ENCODE data around the gene TFR2. TPM values are rescaled to one million over a fixed set of nuclear protein-coding genes. Genes with fewer than 3 reads are reported as not detected.

TFR2 gene
- total RNA-seq, 2 experiments from 2014 or later: 7.3 to 9.8 TPM

DNA sequence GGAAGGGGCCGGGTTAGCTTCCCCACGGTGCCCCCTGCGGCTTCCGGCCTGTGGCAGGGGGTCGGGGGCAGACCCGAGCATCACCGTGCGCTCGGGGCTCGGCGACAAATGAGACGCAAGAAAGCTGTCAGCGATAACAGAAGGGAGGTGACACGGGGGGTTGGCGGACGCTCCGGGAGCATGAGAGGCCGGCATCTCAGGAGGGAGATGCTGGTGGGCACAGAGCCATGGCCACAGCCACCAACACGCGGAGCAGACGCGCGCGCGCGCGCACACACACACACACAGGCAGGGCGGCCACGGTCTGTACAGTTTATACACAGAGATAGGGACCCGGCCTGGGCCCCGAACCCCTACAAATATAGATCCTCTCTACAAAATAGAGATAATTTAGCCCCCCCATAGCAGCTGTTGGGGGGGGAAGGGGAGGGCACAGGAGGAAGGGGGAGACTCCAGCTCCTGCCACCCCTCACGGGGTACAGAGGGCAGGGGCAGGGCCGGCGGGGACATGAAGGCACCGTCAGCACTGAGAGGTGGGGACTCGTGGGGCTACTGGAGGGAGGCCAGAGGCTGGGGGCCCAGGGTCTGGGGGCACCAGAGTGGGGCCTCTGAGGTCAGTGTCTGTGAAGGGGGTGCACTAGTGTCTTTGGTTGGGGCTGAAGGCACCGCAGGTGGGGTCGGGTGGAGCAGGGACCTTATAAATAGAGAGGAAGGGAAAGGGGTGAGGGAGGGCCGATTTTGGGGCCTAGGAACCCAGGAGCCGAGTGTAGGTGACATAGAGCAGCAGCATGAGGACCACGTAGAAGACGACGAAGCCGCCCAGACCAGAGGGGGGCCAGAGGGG is 66.8 kb downstream of the TFR2 start:
- no peak overlapping the region for H3K27ac Mint-ChIP-seq
- DNase-seq: no peak
- H3K4me1 Mint-ChIP-seq: peaks cover 23% of the 10 kb centered on the region
- ChIA-PET CTCF (no interaction called here), POLR2A (no interaction called here)
- no peaks in the 10 kb centered on the region for H3K27me3 Mint-ChIP-seq
- peaks cover 20% of the 10 kb centered on the region for H3K36me3 Mint-ChIP-seq (ENCODE audit: low read depth)
- H3K9me3 Mint-ChIP-seq: no peaks in the 10 kb centered on the region
- no peak overlapping the region for H3K4me3 Mint-ChIP-seq

DNA sequence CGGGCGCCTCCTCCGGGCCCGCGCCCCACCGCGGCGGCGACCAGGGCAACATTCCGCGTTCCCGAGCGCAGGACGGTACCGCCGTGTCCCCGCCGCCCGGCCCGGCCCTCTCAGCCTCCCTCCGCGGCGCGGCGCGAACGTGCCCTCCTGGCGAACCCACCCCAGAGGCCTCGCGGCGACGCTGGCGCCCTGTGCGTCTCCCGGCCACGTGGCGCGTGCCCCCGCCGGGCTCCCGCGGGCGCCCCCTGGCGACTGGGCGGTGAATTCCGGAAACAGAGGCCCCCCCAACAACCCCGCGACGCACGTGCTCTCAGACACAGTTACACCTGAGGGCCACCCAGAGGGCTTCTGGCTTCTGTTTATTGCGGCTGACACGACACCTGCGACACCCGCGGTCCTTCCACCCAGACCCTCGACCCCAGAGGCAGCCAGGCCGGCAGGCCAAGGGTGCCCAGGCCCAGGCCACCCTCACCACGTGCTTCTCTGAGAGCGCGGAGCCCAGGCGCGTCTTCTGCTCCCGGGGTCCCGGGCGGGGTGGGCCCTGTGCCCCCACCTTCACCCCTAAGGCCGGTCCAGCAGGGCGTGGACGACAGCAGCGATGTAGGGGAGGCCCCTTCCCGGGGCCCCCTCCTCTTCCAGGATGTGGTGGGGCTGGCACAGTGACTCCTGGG is 67.5 kb downstream of the TFR2 start, which contains the start of gene SAP25:
Gene SAP25, minus strand, starts transcription at position 210 of the 671 bp plus-strand sequence. Its CDS starts 158 bp downstream, at position 52.
- Mint-ChIP-seq H3K36me3 (ENCODE audit: low read depth) (peaks cover 18% of the 10 kb centered on the region), H3K4me1 (peaks cover 30% of the 10 kb centered on the region), H3K27me3 (no peaks in the 10 kb centered on the region), H3K27ac (no peak within 1 kb of the TSS), H3K4me3 (no peak within 1 kb of the TSS), H3K9me3 (no peaks in the 10 kb centered on the region)
- ChIA-PET POLR2A (no interaction called here), CTCF (interaction anchor here (0.9 kb wide), 2 partner anchors 10 kb away, joined by 3 to 6 read pairs; no protein-coding TSS in a partner anchor)
- DNase-seq: no peak

DNA sequence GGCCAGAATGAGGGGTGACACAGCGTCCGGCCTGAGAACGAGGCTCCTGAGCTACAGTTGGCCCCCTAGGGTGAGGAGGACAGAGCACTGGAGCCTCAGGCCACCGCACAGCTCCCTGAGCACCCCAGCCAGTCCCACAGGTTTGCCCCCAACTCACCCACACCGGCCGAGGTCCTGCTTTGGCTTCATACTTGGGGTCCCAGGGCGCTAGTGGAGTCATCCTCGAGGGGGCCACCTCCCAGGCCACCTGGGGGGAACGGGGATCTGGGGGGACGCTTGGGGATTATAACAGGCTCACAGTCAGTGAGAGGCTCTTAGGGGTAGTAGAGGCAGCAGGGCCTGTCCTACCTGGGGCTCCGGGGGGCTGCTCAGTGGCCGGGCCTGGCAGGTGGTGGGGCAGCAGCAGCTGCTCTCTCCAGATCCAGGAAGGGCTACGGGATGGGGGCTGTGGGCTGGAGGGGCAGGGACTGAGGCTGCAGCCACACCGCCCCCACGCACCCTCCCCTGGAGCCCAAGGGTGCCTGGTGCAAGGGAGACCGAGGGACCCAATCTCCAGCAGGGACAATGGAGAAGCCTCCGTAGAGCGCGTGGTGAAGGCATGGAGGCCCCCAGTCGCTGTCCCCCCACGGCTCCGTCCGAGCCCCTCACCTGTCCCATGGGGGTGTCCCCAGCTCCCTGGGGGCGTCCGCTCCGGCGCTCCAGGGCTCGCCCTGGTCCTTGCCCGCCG is 68.2 kb downstream of the TFR2 start:
- Mint-ChIP-seq H3K36me3 (ENCODE audit: low read depth) (peaks cover 16% of the 10 kb centered on the region), H3K4me1 (peaks cover 37% of the 10 kb centered on the region), H3K4me3 (no peak overlapping the region), H3K27me3 (no peaks in the 10 kb centered on the region), H3K9me3 (no peaks in the 10 kb centered on the region), H3K27ac (no peak overlapping the region)
- DNase-seq: no peak
- ChIA-PET CTCF (interaction anchor here (0.9 to 1.1 kb wide), 3 partner anchors 9 to 13 kb away, joined by 3 to 6 read pairs (median 3); no protein-coding TSS in a partner anchor), POLR2A (no interaction called here)

DNA sequence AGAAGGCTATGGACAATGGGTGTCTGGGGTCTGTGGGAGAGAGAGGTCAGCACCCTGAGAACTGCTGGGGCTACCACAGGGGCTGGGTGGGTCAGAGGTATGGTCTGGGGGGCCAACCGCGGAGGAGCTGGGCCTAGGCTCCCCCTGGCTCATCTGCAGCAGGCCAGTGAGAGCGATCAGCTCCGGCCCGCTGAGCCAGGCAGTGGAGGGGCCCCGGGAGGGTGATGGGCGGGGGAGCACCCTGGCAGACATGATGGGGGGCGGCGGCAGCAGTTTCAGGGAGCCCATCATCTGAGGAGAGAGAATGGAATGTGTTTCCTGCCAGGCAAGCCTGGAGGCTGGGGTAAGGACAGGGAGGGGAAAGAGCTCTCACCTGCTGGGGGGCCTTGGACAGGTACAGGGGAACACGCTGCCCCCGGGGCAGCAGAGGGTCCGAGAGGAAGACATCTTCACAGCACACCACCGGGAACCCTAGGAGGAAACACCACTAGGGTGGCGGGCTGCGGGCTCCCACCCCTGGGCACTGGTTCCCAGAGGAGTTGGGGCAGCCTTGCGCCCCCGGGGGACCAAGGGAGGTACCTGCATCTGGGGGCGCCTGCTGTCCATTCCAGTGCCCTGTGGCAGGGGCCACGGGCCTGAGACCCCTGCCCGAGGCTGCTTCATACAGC is 68.9 kb downstream of the TFR2 start:
- POLR2A ChIA-PET: no interaction called here
- CTCF ChIA-PET: interaction anchor here (0.9 to 1.1 kb wide), 3 partner anchors 8 to 13 kb away, joined by 3 to 6 read pairs (median 3); no protein-coding TSS in a partner anchor
- H3K9me3 Mint-ChIP-seq: no peaks in the 10 kb centered on the region
- no peak overlapping the region for H3K27ac Mint-ChIP-seq
- peaks cover 16% of the 10 kb centered on the region for H3K36me3 Mint-ChIP-seq (ENCODE audit: low read depth)
- DNase-seq: no peak
- no peak overlapping the region for H3K4me3 Mint-ChIP-seq
- no peaks in the 10 kb centered on the region for H3K27me3 Mint-ChIP-seq
- peaks cover 44% of the 10 kb centered on the region for H3K4me1 Mint-ChIP-seq

DNA sequence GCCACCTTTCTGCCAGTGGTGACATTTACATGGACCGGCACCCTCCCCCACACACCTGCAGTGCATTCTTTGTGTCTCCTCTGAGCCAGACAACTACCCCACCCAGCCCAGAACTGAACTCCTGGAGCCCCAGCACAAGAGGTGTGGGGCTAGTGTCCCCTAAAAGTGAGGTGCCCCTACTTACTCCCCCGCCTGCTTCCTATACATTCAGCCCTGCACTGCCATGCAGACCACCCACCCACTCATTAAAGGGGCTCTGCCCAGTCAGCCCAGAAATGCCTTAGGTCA is 69.6 kb downstream of the TFR2 start:
- no peak for DNase-seq
- H3K27me3 Mint-ChIP-seq: no peaks in the 10 kb centered on the region
- ChIA-PET POLR2A (no interaction called here), CTCF (interaction anchor here (0.6 to 1.9 kb wide), 3 partner anchors 10 to 13 kb away, joined by 3 to 10 read pairs (median 3); no protein-coding TSS in a partner anchor)
- H3K9me3 Mint-ChIP-seq: no peaks in the 10 kb centered on the region
- no peak overlapping the region for H3K27ac Mint-ChIP-seq
- peaks cover 48% of the 10 kb centered on the region for H3K4me1 Mint-ChIP-seq
- peaks cover 16% of the 10 kb centered on the region for H3K36me3 Mint-ChIP-seq (ENCODE audit: low read depth)
- no peak overlapping the region for H3K4me3 Mint-ChIP-seq

DNA sequence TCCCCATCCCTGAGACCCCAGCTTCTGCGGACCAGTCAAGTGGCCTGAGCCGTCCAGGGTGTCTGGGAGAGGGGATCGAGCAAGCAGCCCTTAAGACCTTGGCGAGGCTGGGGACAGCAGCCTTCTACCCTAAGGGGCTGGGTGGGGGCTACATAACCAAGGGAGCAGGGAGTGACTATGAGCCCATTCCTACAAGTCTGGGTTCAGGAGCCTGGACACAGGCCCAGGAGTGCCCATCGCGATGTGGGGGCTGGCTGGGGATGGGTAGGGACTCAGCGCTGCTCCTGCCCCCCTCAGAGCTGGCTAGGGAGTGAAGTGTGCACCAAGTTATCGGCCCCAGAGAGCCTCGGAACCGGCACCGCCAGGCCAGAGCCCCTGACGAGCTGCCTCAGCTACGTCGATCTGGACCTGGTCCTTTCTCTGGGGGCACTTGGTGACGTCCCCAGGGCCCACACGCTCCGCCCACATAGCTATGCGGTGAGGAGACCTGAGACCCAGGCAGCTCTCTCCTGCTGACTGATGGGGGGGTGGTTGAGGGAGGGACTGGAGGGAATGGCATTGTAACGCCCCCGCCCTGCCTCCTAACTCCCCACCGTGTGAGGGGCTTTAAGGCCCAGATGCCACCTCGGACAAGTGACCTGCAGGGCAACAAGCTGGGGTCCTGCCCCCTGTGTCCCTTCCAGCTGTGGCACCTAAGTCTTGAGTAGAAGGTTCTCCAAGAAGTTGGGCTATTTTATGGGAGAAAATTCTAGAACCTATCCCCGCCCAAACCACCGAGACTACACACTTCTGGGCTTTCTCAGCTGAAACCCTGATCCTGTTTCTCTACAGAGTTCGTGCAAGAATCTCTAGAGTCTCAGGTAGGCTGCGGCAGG is 70.2 kb downstream of the TFR2 start:
- Mint-ChIP-seq H3K4me1 (peaks cover 48% of the 10 kb centered on the region), H3K27ac (peak overlapping the region; percentile 62), H3K4me3 (no peak overlapping the region), H3K36me3 (ENCODE audit: low read depth) (peaks cover 12% of the 10 kb centered on the region), H3K27me3 (no peaks in the 10 kb centered on the region), H3K9me3 (no peaks in the 10 kb centered on the region)
- no peak for DNase-seq
- CTCF ChIA-PET: interaction anchor here (0.5 to 1.9 kb wide), 5 partner anchors 9 to 240 kb away, joined by 3 to 10 read pairs (median 3); no protein-coding TSS in a partner anchor
- POLR2A ChIA-PET: no interaction called here

Other genes starting within 250 kb of the TFR2 start
- gene ZCWPW1, start 212.8 kb downstream of the TFR2 start, total RNA-seq: 1 to 10 TPM; 2.4 to 2.7 TPM
- gene MEPCE, start 211.7 kb downstream of the TFR2 start, total RNA-seq: 10 to 100 TPM; 49.1 to 50.5 TPM
- 10 to 100 TPM; 67.9 to 77.9 TPM for gene PPP1R35, start 205.1 kb downstream of the TFR2 start, total RNA-seq
- 1 to 10 TPM; 3.0 to 4.1 TPM for gene SPACDR, start 177.3 kb downstream of the TFR2 start, total RNA-seq
- gene TSC22D4, start 162.3 kb downstream of the TFR2 start, total RNA-seq: 100 to 1,000 TPM; 113 to 128 TPM
- gene NYAP1, start 157.6 kb downstream of the TFR2 start, total RNA-seq: under 1 TPM; 0.23 to 0.32 TPM
- gene AGFG2, start 102.3 kb downstream of the TFR2 start, total RNA-seq: 10 to 100 TPM; 43.0 to 45.3 TPM
- 10 to 100 TPM; 34.6 to 36.1 TPM for gene SAP25, start 67.7 kb downstream of the TFR2 start, total RNA-seq
- 100 to 1,000 TPM; 189 to 217 TPM for gene LRCH4, start 55.4 kb downstream of the TFR2 start, total RNA-seq
- 1 to 10 TPM; 1.3 to 1.5 TPM for gene FBXO24, start 55.2 kb downstream of the TFR2 start, total RNA-seq
- 10 to 100 TPM; 17.3 to 18.3 TPM for gene PCOLCE, start 39.2 kb downstream of the TFR2 start, total RNA-seq
- gene MOSPD3, start 29.0 kb downstream of the TFR2 start, total RNA-seq: 10 to 100 TPM; 59.7 to 66.7 TPM
- gene ACTL6B, start 14.9 kb upstream of the TFR2 start, total RNA-seq: not detected
- 100 to 1,000 TPM; 238 to 249 TPM for gene GNB2, start 32.2 kb upstream of the TFR2 start, total RNA-seq
- gene GIGYF1, start 52.7 kb upstream of the TFR2 start, total RNA-seq: 10 to 100 TPM; 48.7 to 55.5 TPM
- gene POP7, start 64.6 kb upstream of the TFR2 start, total RNA-seq: 10 to 100 TPM; 39.9 to 40.5 TPM
- not detected for gene EPO, start 78.9 kb upstream of the TFR2 start, total RNA-seq
- not detected for gene ZAN, start 92.0 kb upstream of the TFR2 start, total RNA-seq
- 1 to 10 TPM; 1.6 to 2.1 TPM for gene EPHB4, start 186.0 kb upstream of the TFR2 start, total RNA-seq
- 10 to 100 TPM; 44.1 to 49.1 TPM for gene SLC12A9, start 211.2 kb upstream of the TFR2 start, total RNA-seq
- 10 to 100 TPM; 24.8 to 34.2 TPM for gene TRIP6, start 225.8 kb upstream of the TFR2 start, total RNA-seq
- 100 to 1,000 TPM; 262 to 280 TPM for gene SRRT, start 233.6 kb upstream of the TFR2 start, total RNA-seq
- gene UFSP1, start 248.2 kb upstream of the TFR2 start, total RNA-seq: 1 to 10 TPM; 2.3 to 3.1 TPM